H9 (cell line): ENCODE results near the gene OR2A1. TPM values are rescaled to one million over a fixed set of nuclear protein-coding genes. Genes with fewer than 3 reads are reported as not detected.
"Not testable (repeated sequence)": the region's sequence is repeated elsewhere in the genome, so short reads cannot be mapped to it uniquely, and the experiment has no call there.

Experiments used
- DNase-seq: peaks from one replicate; pipeline ENCODE4 v3.0.0-alpha.2; 2017
- H2AFZ ChIP-seq: one replicate; pipeline ENCODE4 v1.6.1; 2013; ENCODE audit warnings: mild to moderate bottlenecking, low read length, control low read depth, moderate library complexity
- H2AK5ac ChIP-seq: 2 replicates; pipeline ENCODE4 v1.6.1; 2013; ENCODE audit warnings: low read length, control low read depth, mixed read lengths; ENCODE audit not compliant: insufficient read length
- H2BK120ac ChIP-seq: one replicate; pipeline ENCODE4 v1.6.1; 2013; ENCODE audit warnings: low read depth, mild to moderate bottlenecking, low read length, control low read depth, inconsistent platforms; ENCODE audit not compliant: poor library complexity, severe bottlenecking
- H2BK12ac ChIP-seq: 2 replicates; pipeline ENCODE4 v1.6.1; 2013; ENCODE audit warnings: low read length, control low read depth, mixed read lengths, low read depth; ENCODE audit not compliant: insufficient read length
- H2BK15ac ChIP-seq: 2 replicates; pipeline ENCODE4 v1.6.1; 2013; ENCODE audit warnings: low read depth, low read length, control low read depth
- H2BK20ac ChIP-seq: one replicate; pipeline ENCODE4 v1.6.1; 2013; ENCODE audit warnings: low read depth, mild to moderate bottlenecking, low read length, control low read depth, inconsistent platforms; ENCODE audit not compliant: poor library complexity, severe bottlenecking
- H2BK5ac ChIP-seq: 2 replicates; pipeline ENCODE4 v1.6.1; 2013; ENCODE audit warnings: low read length, control low read depth, mixed read lengths; ENCODE audit not compliant: insufficient read length
- H3K14ac ChIP-seq: 2 replicates; pipeline ENCODE4 v1.6.1; 2013; ENCODE audit warnings: low read length, control low read depth; ENCODE audit not compliant: insufficient read depth
- H3K18ac ChIP-seq: 2 replicates; pipeline ENCODE4 v1.6.1; 2013; ENCODE audit warnings: low read depth, mild to moderate bottlenecking, mixed read lengths, low read length, control low read depth; ENCODE audit not compliant: insufficient read length
- H3K23ac ChIP-seq: 2 replicates; pipeline ENCODE4 v1.6.1; 2013; ENCODE audit warnings: low read length, control low read depth, mixed read lengths, low read depth; ENCODE audit not compliant: insufficient read length
- H3K23me2 ChIP-seq: 2 replicates; pipeline ENCODE4 v1.6.1; 2013; ENCODE audit warnings: low read depth, mild to moderate bottlenecking, mixed read lengths, low read length, control low read depth; ENCODE audit not compliant: insufficient read length, poor library complexity, severe bottlenecking
- H3K27ac ChIP-seq: 2 replicates; pipeline ENCODE4 v1.5.1; 2013; ENCODE audit warnings: low read length, control low read depth, mixed read lengths, low read depth; ENCODE audit not compliant: insufficient read length
- H3K27me3 ChIP-seq: 2 replicates; pipeline ENCODE4 v1.6.1; 2013; ENCODE audit warnings: low read length, control low read depth, inconsistent platforms; ENCODE audit not compliant: insufficient read depth
- H3K4ac ChIP-seq: 2 replicates; pipeline ENCODE4 v1.6.1; 2013; ENCODE audit warnings: low read depth, mild to moderate bottlenecking, control low read depth, inconsistent platforms, low read length, moderate library complexity
- H3K4me1 ChIP-seq: 2 replicates; pipeline ENCODE4 v1.6.1; 2013; ENCODE audit warnings: low read length, control low read depth, inconsistent platforms; ENCODE audit not compliant: insufficient read depth
- H3K4me2 ChIP-seq: 2 replicates; pipeline ENCODE4 v1.6.1; 2013; ENCODE audit warnings: low read length, control low read depth, mixed read lengths; ENCODE audit not compliant: insufficient read length, insufficient read depth
- H3K56ac ChIP-seq: 2 replicates; pipeline ENCODE4 v1.6.1; 2013; ENCODE audit warnings: low read depth, mild to moderate bottlenecking, mixed read lengths, low read length, control low read depth; ENCODE audit not compliant: insufficient read length
- H3K79me1 ChIP-seq: 2 replicates; pipeline ENCODE4 v1.6.1; 2013; ENCODE audit warnings: low read depth, mild to moderate bottlenecking, moderate library complexity, low read length, control low read depth, inconsistent platforms; ENCODE audit not compliant: insufficient read depth, poor library complexity, severe bottlenecking
- H3K79me2 ChIP-seq: 2 replicates; pipeline ENCODE4 v1.6.1; 2013; ENCODE audit warnings: low read length, control low read depth, inconsistent platforms; ENCODE audit not compliant: insufficient read depth
- H3K9ac ChIP-seq: 2 replicates; pipeline ENCODE4 v1.6.1; 2013; ENCODE audit warnings: low read length, control low read depth, mixed read lengths; ENCODE audit not compliant: insufficient read length; ENCODE audit errors: extremely low read depth
- H3K9me3 ChIP-seq: one replicate; pipeline ENCODE4 v1.6.1; 2013; ENCODE audit warnings: low read depth, low read length, inconsistent platforms; ENCODE audit not compliant: control insufficient read depth
- H3T11ph ChIP-seq: one replicate; pipeline ENCODE4 v1.6.1; 2013; ENCODE audit warnings: mild to moderate bottlenecking, low read length, control low read depth, inconsistent platforms
- H4K20me1 ChIP-seq: one replicate; pipeline ENCODE4 v1.6.1; 2013; ENCODE audit not compliant: control insufficient read depth, insufficient read length, insufficient read depth
- H4K5ac ChIP-seq: 2 replicates; pipeline ENCODE4 v1.6.1; 2013; ENCODE audit warnings: low read depth, mild to moderate bottlenecking, mixed read lengths, low read length, control low read depth; ENCODE audit not compliant: insufficient read length
- H4K8ac ChIP-seq: replicated peaks from 2 replicates; pipeline ENCODE4 v1.6.1; 2013; ENCODE audit warnings: low read length, control low read depth, mixed read lengths, low read depth; ENCODE audit not compliant: insufficient read length
- H4K91ac ChIP-seq: 2 replicates; pipeline ENCODE4 v1.6.1; 2013; ENCODE audit warnings: low read depth, mild to moderate bottlenecking, moderate library complexity, mixed read lengths, low read length, control low read depth; ENCODE audit not compliant: insufficient read length
- H3K27ac Mint-ChIP-seq, 3 experiments: 2 replicates in 2 of 3; 3 replicates in 1 of 3; pipeline ENCODE4 v1.8.0; 2020 to 2021; ENCODE audit warnings: mixed read lengths in 3 of 3, mild to moderate bottlenecking in 1 of 3, moderate library complexity in 1 of 3
- H3K27me3 Mint-ChIP-seq: 2 replicates; pipeline ENCODE4 v1.8.0; 2021; ENCODE audit warnings: low read depth, mild to moderate bottlenecking, moderate library complexity, mixed read lengths
- H3K36me3 Mint-ChIP-seq, 3 experiments: 2 replicates in 2 of 3; 3 replicates in 1 of 3; pipeline ENCODE4 v1.8.0; 2020 to 2021; ENCODE audit warnings: low read depth in 3 of 3, mixed read lengths in 3 of 3; ENCODE audit not compliant: insufficient read depth in 1 of 3
- H3K4me1 Mint-ChIP-seq, 2 experiments: 2 replicates each; pipeline ENCODE4 v1.8.0; 2020; ENCODE audit warnings: mixed read lengths in 2 of 2
- H3K4me3 Mint-ChIP-seq, 2 experiments: 2 replicates in 1 of 2; 3 replicates in 1 of 2; pipeline ENCODE4 v1.8.0; 2020 to 2021; ENCODE audit warnings: mild to moderate bottlenecking in 2 of 2, mixed read lengths in 2 of 2, moderate library complexity in 1 of 2
- H3K9me3 Mint-ChIP-seq, 2 experiments: 2 replicates in 1 of 2; 3 replicates in 1 of 2; pipeline ENCODE4 v1.8.0; 2020; ENCODE audit warnings: mild to moderate bottlenecking in 2 of 2, mixed read lengths in 2 of 2, moderate library complexity in 1 of 2
- WGBS: extraction: QIAGEN DNeasy Blood & Tissue Kit; methylation state at CpG from one replicate; pipeline ENCODE4 v1.1.7; 2013; ENCODE audit warnings: missing lambda C conversion rate, low lambda C conversion rate, mixed read lengths; ENCODE audit not compliant: insufficient read length; ENCODE audit errors: extremely low coverage; 5-methylcytosine and 5-hydroxymethylcytosine counted together
- total RNA-seq: library from RNA; stranded (reverse); gene quantifications from 2 replicates; pipeline ENCODE4 v1.2.1, GENCODE V29; 2021

OR2A1 gene
- total RNA-seq, 1 experiment from 2014 or later = not detected

DNA sequence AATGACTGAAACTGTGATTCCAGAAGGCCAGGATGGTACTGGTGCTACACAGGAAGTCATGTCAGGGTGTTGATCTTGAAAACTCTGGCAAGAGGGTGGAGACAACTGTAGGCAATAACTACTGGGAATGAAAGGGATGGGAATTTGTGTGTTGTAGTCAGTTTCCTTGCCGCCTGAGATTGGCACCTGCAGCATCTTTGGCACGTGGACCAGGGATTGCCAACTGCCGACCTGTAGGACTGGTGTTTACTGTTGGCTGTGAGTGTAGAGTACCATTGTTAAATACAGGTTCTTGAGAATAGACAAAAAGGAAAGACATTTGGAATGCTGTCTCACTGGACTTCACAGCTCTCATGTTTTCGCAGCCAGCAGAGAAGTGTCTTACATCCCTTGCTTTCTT is 11.1 kb downstream of the OR2A1 start:
- H3K9ac ChIP-seq, H3K56ac ChIP-seq, H3K4ac ChIP-seq, H2BK12ac ChIP-seq, DNase-seq, H3K79me1 ChIP-seq, H3K27me3 ChIP-seq, H2BK20ac ChIP-seq, H3K18ac ChIP-seq, H3K14ac ChIP-seq, H2AK5ac ChIP-seq, H4K8ac ChIP-seq, H3K23me2 ChIP-seq, H3K79me2 ChIP-seq, H3K27me3 Mint-ChIP-seq, H3K9me3 ChIP-seq, H4K5ac ChIP-seq, H3K4me1 Mint-ChIP-seq, H2BK120ac ChIP-seq, H3K27ac ChIP-seq, H3K9me3 Mint-ChIP-seq, H3K4me2 ChIP-seq, H3T11ph ChIP-seq, H4K20me1 ChIP-seq, H3K27ac Mint-ChIP-seq, H2AFZ ChIP-seq, H2BK5ac ChIP-seq, H3K23ac ChIP-seq, H3K36me3 Mint-ChIP-seq, H3K4me1 ChIP-seq, H2BK15ac ChIP-seq, H3K4me3 Mint-ChIP-seq, H4K91ac ChIP-seq: not testable (repeated sequence)
- WGBS = no CpG with 5 or more reads among the region's 4 CpGs

DNA sequence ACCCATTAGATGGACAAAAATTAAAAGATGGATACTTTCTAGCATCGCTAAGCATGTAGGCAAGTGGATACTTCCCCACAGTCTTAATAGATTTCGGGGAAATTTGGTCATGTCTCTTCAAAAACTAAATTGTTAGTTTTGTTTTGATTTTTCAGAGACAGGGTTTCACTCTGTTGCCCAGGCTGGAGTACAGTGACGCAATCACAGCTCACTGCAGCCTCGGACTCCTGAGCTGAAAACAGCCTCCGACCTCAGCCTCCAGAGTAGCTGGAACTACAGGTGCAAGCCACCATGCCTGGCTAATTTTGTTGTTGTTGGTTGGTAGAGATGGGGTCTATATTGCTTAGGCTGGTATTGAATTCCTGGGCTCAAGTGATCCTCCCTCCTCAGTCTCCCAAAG is 13.6 kb downstream of the OR2A1 start:
- not testable (repeated sequence) for H3K56ac ChIP-seq, H3K27me3 ChIP-seq, H3K4me1 ChIP-seq, H3K4me1 Mint-ChIP-seq, H3K79me2 ChIP-seq, H2BK20ac ChIP-seq, H2AFZ ChIP-seq, H2BK12ac ChIP-seq, H3K36me3 Mint-ChIP-seq, H3K27ac Mint-ChIP-seq, H3K14ac ChIP-seq, H3K27ac ChIP-seq, H3K9me3 Mint-ChIP-seq, H3K23ac ChIP-seq, H3K9ac ChIP-seq, H2AK5ac ChIP-seq, H3K4me2 ChIP-seq, DNase-seq, H4K8ac ChIP-seq, H3K79me1 ChIP-seq, H3K18ac ChIP-seq, H4K20me1 ChIP-seq, H2BK5ac ChIP-seq, H2BK120ac ChIP-seq, H4K5ac ChIP-seq, H4K91ac ChIP-seq, H3K23me2 ChIP-seq, H2BK15ac ChIP-seq, H3T11ph ChIP-seq, H3K27me3 Mint-ChIP-seq, H3K4me3 Mint-ChIP-seq, H3K9me3 ChIP-seq, H3K4ac ChIP-seq
- WGBS = no CpG with 5 or more reads among the region's 5 CpGs

DNA sequence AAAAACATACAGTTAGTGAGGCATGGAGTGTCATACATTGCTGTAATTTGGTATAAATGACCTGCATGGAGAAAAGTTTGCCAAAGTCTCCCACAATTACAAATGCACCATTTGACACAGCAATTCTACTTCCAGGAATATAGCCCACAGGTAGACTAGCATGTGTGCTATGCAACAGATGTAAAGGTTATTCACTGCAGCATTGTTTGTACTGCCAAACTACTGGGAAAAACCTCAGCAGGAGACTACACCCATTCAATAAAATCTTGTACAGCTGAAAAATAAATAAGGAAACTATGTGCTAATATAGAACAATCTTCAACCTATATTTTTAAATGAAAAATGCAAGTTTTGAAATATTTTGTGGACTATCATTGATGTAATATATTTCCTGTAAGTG is 17.8 kb downstream of the OR2A1 start:
- H4K91ac ChIP-seq, H3K56ac ChIP-seq, H3K9me3 ChIP-seq, H2BK120ac ChIP-seq, H3K27me3 Mint-ChIP-seq, H3K9ac ChIP-seq, H3K23ac ChIP-seq, H2BK15ac ChIP-seq, H4K20me1 ChIP-seq, H3K4me2 ChIP-seq, H3K4me1 Mint-ChIP-seq, H2BK12ac ChIP-seq, H3K14ac ChIP-seq, H3K27me3 ChIP-seq, H3K23me2 ChIP-seq, H3K4ac ChIP-seq, H3K18ac ChIP-seq, H3K4me1 ChIP-seq, H4K5ac ChIP-seq, DNase-seq, H3K27ac ChIP-seq, H3K79me2 ChIP-seq, H3K79me1 ChIP-seq, H2BK5ac ChIP-seq, H3K36me3 Mint-ChIP-seq, H3K9me3 Mint-ChIP-seq, H4K8ac ChIP-seq, H3T11ph ChIP-seq, H2BK20ac ChIP-seq, H3K27ac Mint-ChIP-seq, H3K4me3 Mint-ChIP-seq, H2AFZ ChIP-seq, H2AK5ac ChIP-seq: not testable (repeated sequence)
